Uterus (tissue), 2 donors: ENCODE measurements around the gene ATP8B3.

Experiments used
- POLR2A ChIP-seq, 2 donors: fragments of 450-650 bp; IDR thresholded peaks; one replicate each; pipeline ENCODE4 v1.6.1; 2016; ENCODE audit warnings: antibody characterized with exemption in 2 of 2, mild to moderate bottlenecking in 1 of 2, moderate library complexity in 1 of 2
- TF ChIP-seq, protein P1 (sequence below), 4 experiments: fragments of 200-600 bp in 2 of 4; fragments of 450-650 bp in 2 of 4; sonication (generic) in 2 of 4; IDR thresholded peaks; one replicate each; pipeline ENCODE4 v1.5.1; 2016 to 2019; ENCODE audit warnings: antibody characterized with exemption in 4 of 4, mild to moderate bottlenecking in 2 of 4, moderate library complexity in 1 of 4

DNA sequence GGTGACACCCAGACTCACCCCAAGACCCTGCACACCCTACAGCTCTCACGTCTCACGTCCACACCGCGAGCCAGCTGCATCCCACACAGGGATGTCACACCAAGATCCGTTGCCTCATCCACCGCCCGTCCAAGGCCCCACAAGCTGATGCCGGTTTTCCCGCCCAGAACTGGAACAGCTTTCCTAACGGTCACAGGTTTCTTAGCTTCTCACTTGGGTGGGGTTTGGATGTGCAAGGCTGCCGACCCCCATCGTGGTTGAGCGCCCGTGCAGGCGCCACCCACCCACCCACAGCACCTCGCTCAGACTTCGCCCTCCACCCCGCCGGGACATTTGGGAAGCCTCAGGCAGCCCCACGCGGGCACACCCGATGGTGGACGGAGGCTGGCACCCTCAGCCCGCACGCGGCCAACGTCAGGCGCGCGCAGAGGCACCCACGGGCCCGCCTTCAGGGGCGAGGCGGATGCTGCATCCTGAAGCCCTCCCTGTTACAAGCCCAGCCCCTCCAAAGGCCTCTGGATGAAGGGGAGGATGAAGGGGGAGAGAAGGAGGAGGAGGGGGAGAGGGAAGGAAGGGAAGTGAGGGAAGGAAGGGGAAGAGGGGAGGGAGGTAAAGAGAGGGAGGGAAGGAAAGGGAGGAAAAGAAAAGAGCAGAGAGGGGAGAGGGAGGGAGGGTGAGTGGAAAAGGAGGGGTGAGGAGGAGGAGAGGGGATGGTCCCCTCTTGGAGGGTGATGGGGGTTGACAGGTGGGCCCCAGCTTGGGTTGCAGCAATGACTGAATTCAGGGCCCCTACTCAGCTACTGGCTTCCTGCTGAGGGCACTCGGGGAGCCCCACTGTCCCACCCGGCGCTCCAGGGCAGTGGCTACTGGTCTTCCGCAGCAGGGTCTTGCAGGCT lies 45.9 kb downstream of the ATP8B3 start:
- TF ChIP-seq, protein P1, sequence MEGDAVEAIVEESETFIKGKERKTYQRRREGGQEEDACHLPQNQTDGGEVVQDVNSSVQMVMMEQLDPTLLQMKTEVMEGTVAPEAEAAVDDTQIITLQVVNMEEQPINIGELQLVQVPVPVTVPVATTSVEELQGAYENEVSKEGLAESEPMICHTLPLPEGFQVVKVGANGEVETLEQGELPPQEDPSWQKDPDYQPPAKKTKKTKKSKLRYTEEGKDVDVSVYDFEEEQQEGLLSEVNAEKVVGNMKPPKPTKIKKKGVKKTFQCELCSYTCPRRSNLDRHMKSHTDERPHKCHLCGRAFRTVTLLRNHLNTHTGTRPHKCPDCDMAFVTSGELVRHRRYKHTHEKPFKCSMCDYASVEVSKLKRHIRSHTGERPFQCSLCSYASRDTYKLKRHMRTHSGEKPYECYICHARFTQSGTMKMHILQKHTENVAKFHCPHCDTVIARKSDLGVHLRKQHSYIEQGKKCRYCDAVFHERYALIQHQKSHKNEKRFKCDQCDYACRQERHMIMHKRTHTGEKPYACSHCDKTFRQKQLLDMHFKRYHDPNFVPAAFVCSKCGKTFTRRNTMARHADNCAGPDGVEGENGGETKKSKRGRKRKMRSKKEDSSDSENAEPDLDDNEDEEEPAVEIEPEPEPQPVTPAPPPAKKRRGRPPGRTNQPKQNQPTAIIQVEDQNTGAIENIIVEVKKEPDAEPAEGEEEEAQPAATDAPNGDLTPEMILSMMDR (IDR thresholded peaks at IDR 0.05): no peak
- TF ChIP-seq POLR2A (IDR thresholded peaks at IDR 0.05): no peak
